ENCODE results near the gene PTPRU. TPM values are rescaled to one million over a fixed set of nuclear protein-coding genes. Genes with fewer than 3 reads are reported as not detected.

PTPRU gene
- total and polyA plus RNA-seq, 2 experiments from 2014 or later, result 8.0 to 105 TPM

GRCh38 chr1:29210278-29211085 is 25.8 kb upstream of the PTPRU start:
- Histone ChIP-seq H3K4me1 (ENCODE audit: insufficient read depth) (no peaks in the 10 kb centered on the region), H2AFZ (no peak overlapping the region), H3K9me2 (ENCODE audit: insufficient read depth) (no peaks in the 10 kb centered on the region), H3K27me3 (ENCODE audit: insufficient read depth) (no peaks in the 10 kb centered on the region), H3F3A (replicated peaks; ENCODE audit: low read depth) (no peaks in the 10 kb centered on the region), H3K4me3 (no peak overlapping the region), H3K4me2 (no peak overlapping the region), H3K27ac (ENCODE audit: low read depth) (no peak overlapping the region), H4K20me1 (replicated peaks; ENCODE audit: insufficient read depth) (no peaks in the 10 kb centered on the region; the same call in 1 of the 2 replicates), H3K36me3 (ENCODE audit: insufficient read depth) (peaks cover 19% of the 10 kb centered on the region), H3K79me2 (replicated peaks; ENCODE audit: insufficient read depth) (no peaks in the 10 kb centered on the region)
- H3K27ac Mint-ChIP-seq, result no peak overlapping the region
- peaks cover 49% of the 10 kb centered on the region for H3K36me3 Mint-ChIP-seq (ENCODE audit: low read depth)
- H3K4me3 Mint-ChIP-seq, result no peak overlapping the region
- peaks cover 6% of the 10 kb centered on the region for H3K27me3 Mint-ChIP-seq (ENCODE audit: insufficient read depth, low read depth, poor library complexity)
- H3K9me3 Mint-ChIP-seq, result no peaks in the 10 kb centered on the region; the same call in 2 of the 3 replicates
- ATAC-seq (no peak), DNase-seq (ENCODE audit: low spot score) (no peak)
- TF ChIP-seq ZNF462 (CRISPR knock-in tag; IDR thresholded peaks at IDR 0.05), result no peak
- TF ChIP-seq NANOG (IDR thresholded peaks at IDR 0.05; ENCODE audit: borderline replicate concordance), result no peak
- no peak for TF ChIP-seq POLR2AphosphoS5 (IDR thresholded peaks at IDR 0.05; ENCODE audit: low read depth)
- no peak for TF ChIP-seq ETS1 (IDR thresholded peaks at IDR 0.05)
- TF ChIP-seq CTCF (conservative IDR thresholded peaks at IDR 0.05; ENCODE audit: low read depth in 2 of 2), result no peak
- no peak for TF ChIP-seq STAT1 (IDR thresholded peaks at IDR 0.05; ENCODE audit: unreplicated experiment)
- TF ChIP-seq ZNF331 (CRISPR knock-in tag; IDR thresholded peaks at IDR 0.05; ENCODE audit: low read depth), result no peak
- no peak for TF ChIP-seq CREB1 (CRISPR knock-in tag; IDR thresholded peaks at IDR 0.05; ENCODE audit: low read depth)
- TF ChIP-seq REST (IDR thresholded peaks at IDR 0.05; ENCODE audit: unreplicated experiment), result no peak
- TF ChIP-seq JUNB (IDR thresholded peaks at IDR 0.05; ENCODE audit: unreplicated experiment), result no peak
- no peak for TF ChIP-seq ZNF114 (CRISPR knock-in tag; IDR thresholded peaks at IDR 0.05)
- TF ChIP-seq EZH2phosphoT487 (IDR thresholded peaks at IDR 0.05; ENCODE audit: unreplicated experiment), result no peak
- TF ChIP-seq EZH2 (IDR thresholded peaks at IDR 0.05; ENCODE audit: low read depth, unreplicated experiment), result no peak
- no peaks in the 10 kb centered on the region for H3K4me1 Mint-ChIP-seq

Data from GM23338 (cell line).